Measurements from ENCODE around the gene SEC22A. TPM values are rescaled to one million over a fixed set of nuclear protein-coding genes. Genes with fewer than 3 reads are reported as not detected.

Gene SEC22A
- total and polyA plus RNA-seq, 4 donors = 6.9 to 47.7 (median 11.9) TPM

GRCh38 chr3:123239756-123240155 lies 38.0 kb downstream of the SEC22A start:
- no peaks in the 10 kb centered on the region for H3K27me3 ChIP-seq (ENCODE audit: control insufficient read depth in 3 of 3, insufficient read depth in 3 of 3, low read length in 2 of 3)
- no peak overlapping the region for H3K9ac ChIP-seq (ENCODE audit: insufficient read depth in 1 of 2, low read length in 2 of 2)
- H3K36me3 ChIP-seq (ENCODE audit: control insufficient read depth in 4 of 4, insufficient read depth in 4 of 4, low read length in 4 of 4) = peaks cover 4 to 25% (median 10%) of the 10 kb centered on the region in 4 donors
- no peak overlapping the region for H3K4me3 ChIP-seq
- H3K9me3 ChIP-seq (ENCODE audit: control insufficient read depth in 4 of 4, insufficient read depth in 3 of 4, low read length in 3 of 4) = no peaks in the 10 kb centered on the region
- no peaks in the 10 kb centered on the region for H3K4me1 ChIP-seq (ENCODE audit: control insufficient read depth in 5 of 5, insufficient read depth in 5 of 5, low read length in 5 of 5)
- WGBS, 2 donors = 100% methylated on average over 1 of the region's 1 CpG
- DNase-seq (no peak), ATAC-seq (ENCODE audit: insufficient read depth, low FRiP score) (no peak)
- H3K27ac ChIP-seq (ENCODE audit: low read depth in 1 of 2, low read length in 1 of 2) = no peak overlapping the region
- TF ChIP-seq, protein P1, sequence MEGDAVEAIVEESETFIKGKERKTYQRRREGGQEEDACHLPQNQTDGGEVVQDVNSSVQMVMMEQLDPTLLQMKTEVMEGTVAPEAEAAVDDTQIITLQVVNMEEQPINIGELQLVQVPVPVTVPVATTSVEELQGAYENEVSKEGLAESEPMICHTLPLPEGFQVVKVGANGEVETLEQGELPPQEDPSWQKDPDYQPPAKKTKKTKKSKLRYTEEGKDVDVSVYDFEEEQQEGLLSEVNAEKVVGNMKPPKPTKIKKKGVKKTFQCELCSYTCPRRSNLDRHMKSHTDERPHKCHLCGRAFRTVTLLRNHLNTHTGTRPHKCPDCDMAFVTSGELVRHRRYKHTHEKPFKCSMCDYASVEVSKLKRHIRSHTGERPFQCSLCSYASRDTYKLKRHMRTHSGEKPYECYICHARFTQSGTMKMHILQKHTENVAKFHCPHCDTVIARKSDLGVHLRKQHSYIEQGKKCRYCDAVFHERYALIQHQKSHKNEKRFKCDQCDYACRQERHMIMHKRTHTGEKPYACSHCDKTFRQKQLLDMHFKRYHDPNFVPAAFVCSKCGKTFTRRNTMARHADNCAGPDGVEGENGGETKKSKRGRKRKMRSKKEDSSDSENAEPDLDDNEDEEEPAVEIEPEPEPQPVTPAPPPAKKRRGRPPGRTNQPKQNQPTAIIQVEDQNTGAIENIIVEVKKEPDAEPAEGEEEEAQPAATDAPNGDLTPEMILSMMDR (IDR thresholded peaks at IDR 0.05; ENCODE audit: control extremely low read depth, extremely low read depth) = no peak

DNA sequence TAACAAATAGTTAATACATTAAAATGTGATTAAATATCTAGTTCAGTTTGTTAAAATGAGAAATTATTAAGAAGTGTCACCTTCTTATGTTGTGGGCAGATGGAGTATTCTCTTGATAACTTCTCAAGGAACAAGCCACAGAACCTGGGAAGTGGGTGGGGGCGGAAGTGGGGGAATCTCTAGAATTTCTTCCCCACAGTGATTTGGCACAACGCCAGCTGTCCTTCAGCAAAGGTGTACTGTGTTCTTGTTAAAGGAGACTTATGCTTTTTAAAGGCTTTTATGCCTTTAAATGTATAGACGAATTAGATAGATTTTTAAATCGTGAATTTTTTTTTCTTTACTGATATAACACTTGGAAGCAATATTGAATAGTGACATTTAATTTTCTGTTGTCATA lies 42.4 kb downstream of the SEC22A start:
- Histone ChIP-seq H3K4me1 (ENCODE audit: control insufficient read depth in 5 of 5, insufficient read depth in 5 of 5, low read length in 5 of 5) (peaks cover 0 to 13% (median 9%) of the 10 kb centered on the region in 5 donors), H3K27me3 (ENCODE audit: control insufficient read depth in 3 of 3, insufficient read depth in 3 of 3, low read length in 2 of 3) (no peaks in the 10 kb centered on the region), H3K4me3 (no peak overlapping the region), H3K36me3 (ENCODE audit: control insufficient read depth in 4 of 4, insufficient read depth in 4 of 4, low read length in 4 of 4) (peaks cover 5 to 25% (median 14%) of the 10 kb centered on the region in 4 donors), H3K27ac (ENCODE audit: low read depth in 1 of 2, low read length in 1 of 2) (no peak overlapping the region), H3K9ac (ENCODE audit: insufficient read depth in 1 of 2, low read length in 2 of 2) (no peak overlapping the region), H3K9me3 (ENCODE audit: control insufficient read depth in 4 of 4, insufficient read depth in 3 of 4, low read length in 3 of 4) (no peaks in the 10 kb centered on the region)
- ATAC-seq (ENCODE audit: insufficient read depth, low FRiP score) = no peak
- 62 to 80% methylated on average over 4 of the region's 4 CpGs for WGBS, 2 donors
- DNase-seq = peak in 2 of 3 donors; percentile 13 to 18
- TF ChIP-seq, protein P1 (IDR thresholded peaks at IDR 0.05; ENCODE audit: control extremely low read depth, extremely low read depth) = no peak

GRCh38 chr3:123246866-123247265 lies 45.1 kb downstream of the SEC22A start:
- DNase-seq (peak; percentile 40 to 75 (median 74)), ATAC-seq (ENCODE audit: insufficient read depth, low FRiP score) (no peak)
- no peaks in the 10 kb centered on the region for H3K27me3 ChIP-seq (ENCODE audit: control insufficient read depth in 3 of 3, insufficient read depth in 3 of 3, low read length in 2 of 3)
- no peaks in the 10 kb centered on the region for H3K9me3 ChIP-seq (ENCODE audit: control insufficient read depth in 4 of 4, insufficient read depth in 3 of 4, low read length in 3 of 4)
- peaks cover 0 to 13% (median 9%) of the 10 kb centered on the region in 5 donors for H3K4me1 ChIP-seq (ENCODE audit: control insufficient read depth in 5 of 5, insufficient read depth in 5 of 5, low read length in 5 of 5)
- TF ChIP-seq, protein P1 (IDR thresholded peaks at IDR 0.05; ENCODE audit: control extremely low read depth, extremely low read depth) = no peak
- H3K4me3 ChIP-seq = no peak overlapping the region
- WGBS, 2 donors = 57 to 69% methylated on average over 3 of the region's 3 CpGs
- peaks cover 3 to 12% (median 7%) of the 10 kb centered on the region in 4 donors for H3K36me3 ChIP-seq (ENCODE audit: control insufficient read depth in 4 of 4, insufficient read depth in 4 of 4, low read length in 4 of 4)
- no peak overlapping the region for H3K27ac ChIP-seq (ENCODE audit: low read depth in 1 of 2, low read length in 1 of 2)
- H3K9ac ChIP-seq (ENCODE audit: insufficient read depth in 1 of 2, low read length in 2 of 2) = peak overlapping the region in 1 of 2 donors; percentile 11

GRCh38 chr3:123256256-123256655 lies 54.5 kb downstream of the SEC22A start:
- no peak overlapping the region for H3K27ac ChIP-seq (ENCODE audit: low read depth in 1 of 2, low read length in 1 of 2)
- no peak overlapping the region for H3K9ac ChIP-seq (ENCODE audit: insufficient read depth in 1 of 2, low read length in 2 of 2)
- no peaks in the 10 kb centered on the region for H3K4me1 ChIP-seq (ENCODE audit: control insufficient read depth in 5 of 5, insufficient read depth in 5 of 5, low read length in 5 of 5)
- no peaks in the 10 kb centered on the region for H3K27me3 ChIP-seq (ENCODE audit: control insufficient read depth in 3 of 3, insufficient read depth in 3 of 3, low read length in 2 of 3)
- no peak for ATAC-seq (ENCODE audit: insufficient read depth, low FRiP score)
- DNase-seq = no peak
- no peaks in the 10 kb centered on the region for H3K9me3 ChIP-seq (ENCODE audit: control insufficient read depth in 4 of 4, insufficient read depth in 3 of 4, low read length in 3 of 4)
- no peak overlapping the region for H3K4me3 ChIP-seq
- H3K36me3 ChIP-seq (ENCODE audit: control insufficient read depth in 4 of 4, insufficient read depth in 4 of 4, low read length in 4 of 4) = peaks cover 0 to 6% (median 1%) of the 10 kb centered on the region in 4 donors
- 74 to 79% methylated on average over 2 of the region's 2 CpGs for WGBS, 2 donors
- TF ChIP-seq, protein P1 (IDR thresholded peaks at IDR 0.05; ENCODE audit: control extremely low read depth, extremely low read depth) = no peak

All from lung (tissue), 12 donors.